GM19035 (cell line): ENCODE results near the gene PARP1.

Source experiments
- ATAC-seq: cut with Tn5 transposase; IDR thresholded peaks from one replicate; pipeline ENCODE4 v1.9.1; 2021; ENCODE audit not compliant: unreplicated experiment

PARP1 gene

DNA sequence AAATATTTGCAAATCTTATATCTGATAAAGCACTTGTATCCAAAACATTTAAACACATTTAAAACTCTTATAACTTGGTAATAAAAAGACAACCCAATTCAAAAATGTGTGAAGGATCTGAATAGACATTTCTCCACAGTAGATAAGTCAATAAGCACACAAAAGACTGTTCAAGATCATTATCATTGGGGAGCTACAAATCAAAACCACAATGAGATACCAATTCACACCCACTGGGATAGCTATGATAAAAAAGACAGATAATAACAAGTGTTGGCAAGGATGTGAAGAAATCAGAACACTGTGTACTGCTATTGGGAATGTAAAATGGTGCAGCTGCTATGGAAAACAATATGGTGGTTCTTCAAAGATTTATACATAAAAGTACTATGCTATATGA, 93.8 kb downstream of the PARP1 start:
- no peak for ATAC-seq

DNA sequence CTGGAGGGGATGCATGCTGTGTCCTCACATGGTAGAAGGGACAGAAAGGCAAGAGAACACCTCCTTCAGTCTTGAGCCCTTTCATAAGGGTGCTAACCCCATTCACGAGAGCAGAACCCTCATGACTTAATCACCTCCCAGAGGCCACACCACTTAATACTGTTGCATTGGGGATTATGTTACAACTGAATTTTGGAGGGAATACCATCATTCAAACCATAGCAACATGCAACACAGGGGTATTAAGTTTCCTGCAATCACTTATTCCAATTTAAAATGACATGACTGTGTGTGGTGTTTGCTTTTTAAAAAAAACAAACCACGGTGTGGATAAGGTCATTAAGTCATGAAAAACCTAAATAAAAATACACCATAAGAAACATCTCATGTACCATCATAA, 95.8 kb downstream of the PARP1 start:
- ATAC-seq, result no peak

DNA sequence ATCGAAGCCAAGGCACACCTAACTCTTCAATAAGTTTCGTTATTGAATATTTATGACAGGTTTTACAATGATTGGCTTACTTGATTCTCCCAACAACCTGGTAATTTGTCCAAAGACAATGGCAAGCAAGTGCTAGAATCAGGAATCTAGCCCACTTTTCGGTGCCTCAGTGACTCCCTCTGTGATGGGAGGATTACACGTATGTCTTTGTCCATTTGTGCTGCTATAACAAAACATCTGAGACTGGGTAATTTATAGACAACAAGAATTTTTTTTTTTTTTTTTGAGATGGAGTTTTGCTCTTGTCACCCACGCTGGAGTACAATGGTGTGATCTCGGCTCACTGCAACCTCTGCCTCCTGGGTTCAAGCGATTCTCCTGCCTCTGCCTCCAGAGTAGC, 96.5 kb downstream of the PARP1 start:
- ATAC-seq, result no peak
